Measurements from ENCODE around the gene ARHGEF10L. TPM values are rescaled to one million over a fixed set of nuclear protein-coding genes. Genes with fewer than 3 reads are reported as not detected.

Gene ARHGEF10L
- total RNA-seq, 4 donors from 2014 or later = 72.7 to 177 (median 156) TPM

- Histone ChIP-seq H3K4me3 (no peak overlapping the region), H3K9me3 (no peaks in the 10 kb centered on the region), H3K4me1 (no peaks in the 10 kb centered on the region), H3K27me3 (no peaks in the 10 kb centered on the region), H3K27ac (no peak overlapping the region), H3K36me3 (peaks cover 0 to 61% (median 0%) of the 10 kb centered on the region in 3 donors)
- no peak for TF ChIP-seq POLR2A (IDR thresholded peaks at IDR 0.05)
- TF ChIP-seq CTCF (IDR thresholded peaks at IDR 0.05) = no peak
- DNase-seq = no peak
These were observed 72.5 kb downstream of the ARHGEF10L start for GRCh38 chr1:17611991-17612390.

- H3K36me3 ChIP-seq = peaks cover 0 to 54% (median 0%) of the 10 kb centered on the region in 3 donors
- no peak overlapping the region for H3K4me3 ChIP-seq
- DNase-seq = no peak
- H3K9me3 ChIP-seq = no peaks in the 10 kb centered on the region
- TF ChIP-seq CTCF (IDR thresholded peaks at IDR 0.05) = no peak
- no peak for TF ChIP-seq POLR2A (IDR thresholded peaks at IDR 0.05)
- H3K27me3 ChIP-seq = no peaks in the 10 kb centered on the region
- H3K27ac ChIP-seq = no peak overlapping the region
- H3K4me1 ChIP-seq = no peaks in the 10 kb centered on the region
These were observed 73.3 kb downstream of the ARHGEF10L start for GRCh38 chr1:17612831-17613230.

GRCh38 chr1:17614586-17614985 lies 75.1 kb downstream of the ARHGEF10L start:
- Histone ChIP-seq H3K4me3 (no peak overlapping the region), H3K36me3 (peaks cover 0 to 57% (median 0%) of the 10 kb centered on the region in 3 donors), H3K4me1 (no peaks in the 10 kb centered on the region), H3K9me3 (no peaks in the 10 kb centered on the region), H3K27ac (no peak overlapping the region), H3K27me3 (no peaks in the 10 kb centered on the region)
- TF ChIP-seq CTCF (IDR thresholded peaks at IDR 0.05) (no peak), POLR2A (IDR thresholded peaks at IDR 0.05) (no peak)
- no peak for DNase-seq

- Histone ChIP-seq H3K9me3 (no peaks in the 10 kb centered on the region), H3K4me1 (no peaks in the 10 kb centered on the region), H3K4me3 (no peak overlapping the region), H3K27ac (no peak overlapping the region), H3K36me3 (peaks cover 0 to 56% (median 0%) of the 10 kb centered on the region in 3 donors), H3K27me3 (no peaks in the 10 kb centered on the region)
- no peak for TF ChIP-seq POLR2A (IDR thresholded peaks at IDR 0.05)
- no peak for TF ChIP-seq CTCF (IDR thresholded peaks at IDR 0.05)
- DNase-seq = no peak
These were observed 75.7 kb downstream of the ARHGEF10L start for GRCh38 chr1:17615157-17615556.

- Histone ChIP-seq H3K36me3 (peaks cover 0 to 55% (median 0%) of the 10 kb centered on the region in 3 donors), H3K4me3 (no peak overlapping the region), H3K9me3 (no peaks in the 10 kb centered on the region), H3K27me3 (no peaks in the 10 kb centered on the region), H3K27ac (no peak overlapping the region), H3K4me1 (no peaks in the 10 kb centered on the region)
- TF ChIP-seq CTCF (IDR thresholded peaks at IDR 0.05) (no peak), POLR2A (IDR thresholded peaks at IDR 0.05) (no peak)
- DNase-seq = no peak
These were observed 76.5 kb downstream of the ARHGEF10L start for GRCh38 chr1:17615959-17616358.

- DNase-seq = no peak
- H3K36me3 ChIP-seq = peaks cover 0 to 61% (median 0%) of the 10 kb centered on the region in 3 donors
- no peaks in the 10 kb centered on the region for H3K9me3 ChIP-seq
- H3K4me1 ChIP-seq = no peaks in the 10 kb centered on the region
- H3K27ac ChIP-seq = no peak overlapping the region
- no peaks in the 10 kb centered on the region for H3K27me3 ChIP-seq
- no peak for TF ChIP-seq CTCF (IDR thresholded peaks at IDR 0.05)
- TF ChIP-seq POLR2A (IDR thresholded peaks at IDR 0.05) = no peak
- no peak overlapping the region for H3K4me3 ChIP-seq
These were observed 77.3 kb downstream of the ARHGEF10L start for GRCh38 chr1:17616731-17617279.

Data from Peyer's patch (tissue), 4 donors.